B cell (primary cell): Measurements from ENCODE around the gene ATP8B3. TPM values are rescaled to one million over a fixed set of nuclear protein-coding genes. Genes with fewer than 3 reads are reported as not detected.

Experiments
- ATAC-seq: fragments of 200-7000 bp; cut with Tn5 transposase; one replicate; pipeline ENCODE4 v1.10.0; 2021; ENCODE audit warnings: low read depth, mild to moderate bottlenecking, moderate number of reproducible peaks, moderate library complexity
- CTCF ChIA-PET: fragments of 350-600 bp; sonication (Branson Sonifier 250); formaldehyde crosslinking; loops from one replicate; lab custom pipeline; 2021; ENCODE audit warnings: antibody characterized with exemption, inconsistent platforms; lab: Charles Lee
- POLR2A ChIA-PET: fragments of 350-600 bp; sonication (Branson Sonifier 250); formaldehyde crosslinking; loops from one replicate; lab custom pipeline; 2021; ENCODE audit warnings: antibody characterized with exemption; lab: Charles Lee
- DNase-seq: peaks from one replicate; pipeline ENCODE4 v3.0.0; 2013
- H2AFZ ChIP-seq: 2 replicates; pipeline ENCODE4 v1.6.1; 2012; ENCODE audit warnings: mild to moderate bottlenecking, low read depth, low read length; ENCODE audit not compliant: insufficient read depth, poor library complexity, severe bottlenecking
- H3K27ac ChIP-seq, 2 donors: 1 replicate in 1 of 2; 2 replicates in 1 of 2; pipeline ENCODE4 v1.5.1; 2012 to 2013; ENCODE audit warnings: low read length in 2 of 2, mild to moderate bottlenecking in 2 of 2, moderate library complexity in 1 of 2
- H3K27me3 ChIP-seq, 4 experiments: fragments of 200-600 bp in 1 of 4; sonication (generic) in 1 of 4; replicated peaks in 1 of 4; 1 replicate in 2 of 4; 2 replicates in 2 of 4; pipeline versions ENCODE4 v1.6.1 to v1.7.0; 2013 to 2016; ENCODE audit warnings: low read length in 3 of 4, mild to moderate bottlenecking in 2 of 4, mixed read lengths in 1 of 4, moderate library complexity in 1 of 4; ENCODE audit not compliant: insufficient read depth in 4 of 4, control insufficient read depth in 3 of 4; ENCODE audit errors: control extremely low read depth in 1 of 4
- H3K36me3 ChIP-seq, 2 experiments: replicated peaks in 1 of 2; 1 replicate in 1 of 2; 2 replicates in 1 of 2; pipeline versions ENCODE4 v1.6.1 to v1.7.1; 2013; ENCODE audit warnings: low read length in 1 of 2; ENCODE audit not compliant: insufficient read depth in 2 of 2, control insufficient read depth in 1 of 2; ENCODE audit errors: control extremely low read depth in 1 of 2, extremely low read depth in 1 of 2
- H3K4me1 ChIP-seq, 2 donors: fragments of 200-600 bp in 1 of 2; sonication (generic) in 1 of 2; 1 replicate in 1 of 2; 2 replicates in 1 of 2; pipeline versions ENCODE4 v1.5.1 to v1.6.1; 2013 to 2017; ENCODE audit warnings: low read length in 2 of 2; ENCODE audit not compliant: control insufficient read depth in 2 of 2, insufficient read depth in 2 of 2
- H3K4me2 ChIP-seq: replicated peaks from 2 replicates; pipeline ENCODE3; 2012; ENCODE audit warnings: mild to moderate bottlenecking, low read depth, low read length; ENCODE audit not compliant: poor library complexity, severe bottlenecking
- H3K4me3 ChIP-seq, 5 experiments: fragments of 200-600 bp in 1 of 5; sonication (generic) in 1 of 5; 1 replicate in 3 of 5; 2 replicates in 2 of 5; pipeline versions ENCODE4 v1.5.1 to v1.7.0; 2011 to 2016; ENCODE audit warnings: low read length in 4 of 5, mild to moderate bottlenecking in 4 of 5, low read depth in 2 of 5, control low read depth in 1 of 5, moderate library complexity in 1 of 5; ENCODE audit not compliant: insufficient read depth in 1 of 5; ENCODE audit errors: control extremely low read depth in 1 of 5, extremely low read depth in 1 of 5
- H3K79me2 ChIP-seq: fragments of 200-600 bp; sonication (generic); one replicate; pipeline ENCODE4 v1.6.0; 2016; ENCODE audit warnings: low read length; ENCODE audit not compliant: control insufficient read depth, insufficient read depth
- H3K9ac ChIP-seq: fragments of 200-600 bp; sonication (generic); 2 replicates; pipeline ENCODE4 v1.6.1; 2017; ENCODE audit warnings: mild to moderate bottlenecking, low read length, moderate library complexity
- H3K9me3 ChIP-seq, 3 donors: one replicate each; pipeline versions ENCODE4 v1.6.1 to v1.7.1; 2013; ENCODE audit warnings: low read length in 2 of 3; ENCODE audit not compliant: control insufficient read depth in 2 of 3, insufficient read depth in 1 of 3; ENCODE audit errors: control extremely low read depth in 1 of 3
- H4K20me1 ChIP-seq: 2 replicates; pipeline ENCODE4 v1.6.0; 2012; ENCODE audit warnings: mild to moderate bottlenecking, low read length; ENCODE audit not compliant: insufficient read depth, control insufficient read depth, poor library complexity, severe bottlenecking
- H3K27ac Mint-ChIP-seq: one replicate; pipeline ENCODE4 v1.8.0; 2021; ENCODE audit warnings: mixed read lengths
- H3K27me3 Mint-ChIP-seq: one replicate; pipeline ENCODE4 v1.8.0; 2021; ENCODE audit warnings: mixed read lengths
- H3K4me1 Mint-ChIP-seq: one replicate; pipeline ENCODE4 v1.8.0; 2021; ENCODE audit warnings: mixed read lengths
- H3K4me3 Mint-ChIP-seq: one replicate; pipeline ENCODE4 v1.8.0; 2021; ENCODE audit warnings: mixed read lengths
- H3K9me3 Mint-ChIP-seq: one replicate; pipeline ENCODE4 v1.8.0; 2022; ENCODE audit warnings: mixed read lengths; ENCODE audit not compliant: insufficient read depth
- CTCF ChIP-seq: fragments of 200-600 bp; IDR thresholded peaks from one replicate; pipeline ENCODE4 v1.8.0; 2022; ENCODE audit warnings: antibody characterized with exemption, mild to moderate bottlenecking
- EZH2 ChIP-seq: IDR thresholded peaks from 2 replicates; pipeline ENCODE4 v1.6.1; 2012; ENCODE audit warnings: borderline replicate concordance, low read depth, mild to moderate bottlenecking, moderate library complexity, low read length; ENCODE audit not compliant: insufficient read depth, poor library complexity, severe bottlenecking
- WGBS: methylation state at CpG from one replicate; pipeline ENCODE4 v1.1.5; 2013; ENCODE audit warnings: missing lambda C conversion rate; ENCODE audit not compliant: insufficient coverage; 5-methylcytosine and 5-hydroxymethylcytosine counted together
- intact Hi-C: fragments of 100-400 bp; cut with micrococcal nuclease; formaldehyde crosslinking; loops from one replicate; pipeline ENCODE4 v1.10.0; 2022
- polyA plus RNA-seq: library from polyadenylated mRNA; depleted of rRNA; stranded (reverse); fragments of >200 nt; gene quantifications from 2 replicates; pipeline ENCODE4 v1.2.3, GENCODE V29; 2012
- total RNA-seq, 2 donors: library from RNA; stranded (reverse); fragments of 120-200 nt in 1 of 2; gene quantifications; 1 replicate in 1 of 2; 2 replicates in 1 of 2; pipeline versions ENCODE4 v1.2.3 to v1.2.4, GENCODE V29; 2013 to 2022

The ATP8B3 gene
- total and polyA plus RNA-seq, 2 donors (not counting 1 experiment from before 2014, with no cell fraction given), result 0.89 to 5.1 TPM

GRCh38 chr19:1814833-1815604 is 2.9 kb upstream of the ATP8B3 start:
- no peak overlapping the region for H3K27ac ChIP-seq
- no peak overlapping the region for H2AFZ ChIP-seq
- no peaks in the 10 kb centered on the region for H3K79me2 ChIP-seq
- DNase-seq (no peak), ATAC-seq (no peak)
- peaks cover 9 to 19% of the 10 kb centered on the region in 2 donors for H3K4me1 ChIP-seq
- H3K9ac ChIP-seq, result no peak overlapping the region
- H3K4me3 ChIP-seq, result no peak overlapping the region
- intact Hi-C loops, result loop anchor here (5.0 kb wide), 1 partner anchor 612 kb away; the partner anchor contains the start of gene TIMM13
- H3K36me3 ChIP-seq, result peaks cover 0 to 44% of the 10 kb centered on the region in 2 experiments
- TF ChIP-seq CTCF, result no peak
- no peak for TF ChIP-seq EZH2
- H3K27me3 Mint-ChIP-seq, result no peaks in the 10 kb centered on the region
- H3K9me3 Mint-ChIP-seq, result no peaks in the 10 kb centered on the region
- 94% methylated on average over 14 of the region's 26 CpGs for WGBS
- CTCF ChIA-PET, result interaction anchor here (1.5 kb wide), 1 partner anchor 269 kb away, joined by 3 read pairs; no protein-coding TSS in a partner anchor
- peaks cover 12% of the 10 kb centered on the region for H3K4me1 Mint-ChIP-seq
- H3K4me2 ChIP-seq, result no peak overlapping the region
- POLR2A ChIA-PET, result no interaction called here
- no peak overlapping the region for H3K4me3 Mint-ChIP-seq
- no peak overlapping the region for H3K27ac Mint-ChIP-seq
- peaks cover 0 to 5% (median 0%) of the 10 kb centered on the region in 3 donors for H3K9me3 ChIP-seq
- no peaks in the 10 kb centered on the region for H3K27me3 ChIP-seq
- peaks cover 36% of the 10 kb centered on the region for H4K20me1 ChIP-seq

- no peak overlapping the region for H3K4me3 Mint-ChIP-seq
- no peaks in the 10 kb centered on the region for H3K9me3 Mint-ChIP-seq
- DNase-seq (no peak), ATAC-seq (no peak)
- H3K4me1 Mint-ChIP-seq, result peaks cover 12% of the 10 kb centered on the region
- Histone ChIP-seq H3K9me3 (peaks cover 0 to 5% (median 0%) of the 10 kb centered on the region in 3 donors), H3K79me2 (no peaks in the 10 kb centered on the region), H3K4me1 (peaks cover 9 to 19% of the 10 kb centered on the region in 2 donors), H4K20me1 (peaks cover 30% of the 10 kb centered on the region), H3K36me3 (peaks cover 0 to 38% of the 10 kb centered on the region in 2 experiments), H3K4me2 (no peak overlapping the region), H3K27ac (no peak overlapping the region), H3K4me3 (no peak overlapping the region), H2AFZ (no peak overlapping the region), H3K9ac (no peak overlapping the region), H3K27me3 (no peaks in the 10 kb centered on the region)
- no peak overlapping the region for H3K27ac Mint-ChIP-seq
- TF ChIP-seq CTCF, result no peak
- no peak for TF ChIP-seq EZH2
- intact Hi-C loops, result loop anchor here (5.0 kb wide), 1 partner anchor 613 kb away; the partner anchor contains the start of gene TIMM13
- 93% methylated on average over 9 of the region's 10 CpGs for WGBS
- POLR2A ChIA-PET, result no interaction called here
- no peaks in the 10 kb centered on the region for H3K27me3 Mint-ChIP-seq
- CTCF ChIA-PET, result interaction anchor here (0.7 to 1.5 kb wide), 3 partner anchors 12 to 269 kb away, joined by 3 to 7 read pairs (median 3); no protein-coding TSS in a partner anchor
Measured at GRCh38 chr19:1814391-1814790, 2.3 kb upstream of the ATP8B3 start.
